NCI-H1930 (cell line): ENCODE results near the gene LYPD4.

Experiments used
- DNase-seq, 2 experiments: peaks; one replicate each; lab custom pipeline; 2025; lab: John Stamatoyannopoulos, UW

The LYPD4 gene

DNA sequence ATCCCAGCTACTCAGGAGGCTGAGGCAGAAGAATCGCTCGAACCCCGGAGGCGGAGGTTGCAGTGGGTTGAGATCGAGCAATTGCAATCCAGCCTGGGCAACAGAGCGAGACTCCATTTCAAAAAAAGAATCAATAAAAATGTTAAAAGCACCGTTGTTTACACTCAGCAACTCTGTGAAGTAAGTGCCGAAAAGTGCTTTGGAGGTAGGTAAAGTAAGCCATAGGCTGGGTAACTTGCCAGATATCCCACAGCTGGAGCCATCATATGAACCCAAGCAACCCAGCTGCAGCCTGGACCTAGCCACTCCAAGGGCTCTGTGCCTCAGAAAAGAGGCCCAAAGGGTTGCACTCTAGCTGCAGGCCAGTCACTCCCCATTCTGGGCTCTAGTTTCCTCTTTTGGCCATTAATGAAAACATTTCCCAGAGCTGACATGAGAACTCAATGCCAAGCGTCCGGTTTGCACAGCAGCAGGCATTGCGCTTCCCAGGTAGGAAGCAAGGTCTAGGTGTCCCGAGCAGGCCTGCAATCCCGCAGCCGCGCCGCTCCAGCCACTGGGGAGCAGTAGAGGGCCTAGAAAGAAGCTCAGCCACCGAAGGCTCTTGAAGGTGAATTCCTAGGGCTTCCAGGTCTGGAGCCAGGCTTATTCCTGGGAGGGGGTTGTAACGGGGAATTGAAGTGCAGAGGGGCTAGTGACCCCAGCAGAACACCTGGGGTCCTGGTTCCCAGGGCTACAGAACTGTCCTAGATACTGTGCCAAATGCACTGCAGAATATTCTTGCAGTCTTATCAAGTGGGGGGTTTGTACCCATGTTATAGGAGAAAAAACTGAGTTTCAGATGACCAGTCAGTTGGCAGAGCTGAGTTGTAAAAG, 28.5 kb upstream of the LYPD4 start:
- DNase-seq, result peak; percentile 79 to 82

DNA sequence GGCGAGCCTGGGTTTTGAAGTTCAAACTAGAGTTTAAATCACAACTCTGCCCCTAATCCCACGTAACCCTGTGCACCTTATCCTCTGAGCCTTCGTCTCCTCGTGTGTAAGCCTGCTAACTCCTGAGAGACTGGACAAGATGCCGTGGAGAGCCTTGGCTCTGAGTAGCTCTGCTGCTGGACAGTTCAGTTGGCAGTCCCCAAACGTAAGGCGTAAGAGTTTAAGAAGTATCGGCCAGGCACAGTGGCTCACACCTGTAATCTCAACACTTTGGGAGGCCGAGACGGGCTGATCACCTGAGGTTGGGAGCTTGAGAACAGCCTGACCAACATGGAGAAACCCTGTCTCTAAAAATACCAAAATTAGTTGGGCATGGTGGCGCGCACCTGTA, 27.9 kb upstream of the LYPD4 start:
- no peak for DNase-seq

DNA sequence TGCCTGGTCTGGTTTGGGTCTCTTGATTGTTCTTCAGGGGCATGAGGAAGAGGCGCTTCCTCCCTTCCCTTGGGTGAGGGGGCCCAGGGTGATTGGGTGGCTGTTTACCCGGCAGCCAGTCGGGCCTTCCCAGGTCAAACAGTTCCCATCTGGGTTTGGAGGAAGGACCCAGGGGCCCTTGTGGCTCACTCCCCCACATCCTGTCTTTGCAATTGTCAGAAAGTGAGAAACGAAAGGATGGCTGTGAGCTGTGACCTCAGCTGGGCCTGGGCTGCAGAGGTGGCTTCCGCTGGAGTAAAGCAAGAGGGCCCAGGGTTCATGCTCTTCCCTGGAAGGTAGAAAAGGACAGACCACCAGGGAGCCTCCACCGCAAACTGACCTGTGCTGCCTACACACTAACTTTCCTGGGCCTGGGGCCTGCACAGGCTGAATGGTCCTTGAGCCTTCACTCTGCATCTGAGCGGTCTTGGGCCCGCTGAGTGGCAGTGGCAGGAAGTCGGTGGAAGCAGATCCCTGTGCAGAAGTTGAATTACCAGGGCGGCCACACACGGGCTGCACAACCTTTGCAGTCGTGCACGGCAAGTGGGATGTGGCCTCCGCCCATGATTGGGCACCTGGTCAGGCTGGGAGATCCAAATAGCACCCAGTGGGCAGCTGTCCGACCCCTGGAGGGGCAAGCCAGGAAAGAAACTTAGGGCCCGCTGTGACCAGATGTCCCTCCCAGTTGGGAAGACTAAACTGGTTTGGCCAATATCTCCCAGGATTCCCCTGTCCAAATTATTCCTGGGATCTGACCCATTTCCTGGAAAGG, 27.3 kb upstream of the LYPD4 start:
- no peak for DNase-seq

DNA sequence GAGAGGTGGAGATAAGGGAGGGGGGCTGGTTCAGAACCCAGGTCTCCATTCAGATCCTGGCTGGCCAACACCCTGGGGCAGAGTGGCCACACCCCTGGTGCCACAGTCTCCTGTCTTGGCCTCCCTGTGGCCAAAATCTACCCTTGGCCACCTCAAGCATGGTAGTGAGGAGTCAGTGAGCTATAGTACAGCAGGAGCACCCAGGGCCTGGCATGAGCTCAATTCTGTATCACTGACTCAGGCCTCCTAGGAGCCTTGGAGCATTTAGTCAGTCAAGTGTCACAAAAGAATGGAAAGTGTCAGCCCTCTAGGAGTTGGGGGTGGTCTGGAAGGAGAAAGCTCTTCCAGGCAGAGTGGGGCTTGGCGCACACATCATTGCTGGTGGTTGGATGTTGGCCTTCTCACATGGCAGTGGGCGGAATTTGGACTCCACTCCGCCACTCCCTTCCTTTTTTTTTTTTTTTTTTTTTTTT, 26.0 kb upstream of the LYPD4 start:
- no peak for DNase-seq

DNA sequence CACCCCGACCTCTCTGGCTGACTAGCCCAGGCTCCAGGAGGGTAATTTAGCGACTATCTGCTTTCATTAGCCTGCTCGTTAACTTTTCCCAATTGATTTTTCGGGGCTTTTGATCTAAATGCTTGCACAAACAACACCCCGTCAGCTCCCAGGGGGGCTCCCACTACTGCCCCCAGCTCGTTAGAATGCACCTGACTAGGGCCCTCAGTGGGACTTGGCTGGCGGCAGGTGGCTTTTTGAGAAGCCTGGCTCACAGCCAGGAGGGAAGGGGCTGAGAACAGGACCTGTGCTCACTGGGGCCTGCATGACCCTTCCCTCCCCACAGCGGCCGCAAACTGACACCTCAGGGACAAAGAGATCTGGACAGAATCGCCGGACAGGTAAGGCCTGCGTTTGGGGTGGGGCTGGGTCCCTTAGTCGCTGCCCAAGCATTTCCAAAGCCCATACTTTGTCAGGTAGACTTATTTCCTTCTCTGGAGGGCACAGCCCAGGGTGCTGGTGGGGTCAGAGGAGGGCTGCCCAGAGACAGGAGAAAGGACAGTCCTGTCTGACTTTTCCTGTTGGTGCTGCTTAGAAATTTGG, 25.0 kb upstream of the LYPD4 start:
- no peak for DNase-seq

DNA sequence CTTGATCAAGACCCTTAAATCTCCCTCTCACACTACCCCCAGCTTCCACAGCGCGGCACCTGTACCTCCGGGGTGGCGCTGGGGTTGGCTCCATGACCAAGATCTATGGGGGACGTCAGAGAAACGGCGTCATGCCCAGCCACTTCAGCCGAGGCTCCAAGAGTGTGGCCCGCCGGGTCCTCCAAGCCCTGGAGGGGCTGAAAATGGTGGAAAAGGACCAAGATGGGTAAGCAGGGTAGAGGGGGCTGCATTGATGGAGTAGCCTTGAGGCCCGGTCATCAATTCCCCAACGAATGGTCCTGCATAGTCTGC, 24.5 kb upstream of the LYPD4 start:
- no peak for DNase-seq

DNA sequence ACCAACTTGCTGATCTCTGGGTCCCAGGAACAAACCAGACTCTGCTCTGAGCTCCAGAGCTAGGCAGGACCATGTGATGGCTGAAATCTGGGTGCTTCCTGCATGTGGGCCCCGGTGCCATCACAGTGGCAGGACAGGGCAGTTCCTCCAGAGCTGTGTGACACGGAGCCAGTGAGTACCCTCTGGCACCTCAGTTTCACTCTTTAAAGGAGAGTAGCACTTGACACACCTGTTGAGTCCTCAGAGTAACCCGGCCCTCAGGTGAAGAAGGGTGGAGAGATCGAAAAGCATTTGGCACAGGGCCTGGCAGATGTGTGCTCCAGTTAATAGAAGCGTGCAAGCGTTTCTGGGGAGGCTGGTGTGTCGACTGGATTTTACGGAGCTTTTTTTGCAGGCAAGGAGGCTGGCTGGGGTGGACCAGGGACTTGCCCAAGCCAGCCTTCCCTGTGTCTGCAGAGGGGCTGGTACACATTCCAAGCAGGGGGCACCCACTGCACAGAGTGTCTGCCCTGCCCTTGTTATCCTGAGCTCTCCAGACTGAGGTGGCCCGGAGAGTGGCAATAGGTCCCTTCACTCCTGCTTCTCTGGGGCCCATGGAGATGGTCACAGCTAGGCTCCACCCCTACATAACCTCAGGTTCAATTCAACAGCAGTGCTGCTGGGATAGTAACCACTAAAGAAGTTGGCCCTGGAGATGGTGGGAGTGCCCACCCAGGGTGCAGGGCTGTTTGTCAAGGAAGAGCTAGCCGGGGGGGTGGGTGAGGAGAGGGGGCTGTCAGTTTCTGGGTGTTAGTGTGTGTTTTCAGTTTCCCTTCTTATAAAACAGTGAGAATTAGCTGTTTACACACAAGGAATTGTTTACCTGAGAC, 23.9 kb upstream of the LYPD4 start:
- DNase-seq, result no peak

DNA sequence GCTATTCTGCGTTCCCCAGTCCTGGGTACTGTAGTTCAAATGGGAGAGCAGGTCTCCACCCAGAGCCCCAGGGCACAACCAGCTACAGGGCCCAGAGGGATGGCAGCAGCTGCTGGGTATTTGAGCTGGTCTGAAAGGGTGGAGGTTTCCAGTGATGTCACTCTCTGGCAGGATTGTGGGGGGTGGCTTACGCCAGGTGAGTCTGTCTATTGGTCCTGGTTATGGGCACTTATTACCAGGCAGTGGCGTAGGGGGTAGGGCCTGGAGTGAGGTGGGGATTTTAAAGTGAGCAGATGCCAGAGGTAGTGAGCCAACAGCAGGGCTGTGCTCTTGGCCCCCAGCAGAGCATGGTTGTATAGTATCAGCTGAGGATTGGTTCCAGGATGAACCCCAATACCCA, 21.8 kb upstream of the LYPD4 start:
- no peak for DNase-seq

DNA sequence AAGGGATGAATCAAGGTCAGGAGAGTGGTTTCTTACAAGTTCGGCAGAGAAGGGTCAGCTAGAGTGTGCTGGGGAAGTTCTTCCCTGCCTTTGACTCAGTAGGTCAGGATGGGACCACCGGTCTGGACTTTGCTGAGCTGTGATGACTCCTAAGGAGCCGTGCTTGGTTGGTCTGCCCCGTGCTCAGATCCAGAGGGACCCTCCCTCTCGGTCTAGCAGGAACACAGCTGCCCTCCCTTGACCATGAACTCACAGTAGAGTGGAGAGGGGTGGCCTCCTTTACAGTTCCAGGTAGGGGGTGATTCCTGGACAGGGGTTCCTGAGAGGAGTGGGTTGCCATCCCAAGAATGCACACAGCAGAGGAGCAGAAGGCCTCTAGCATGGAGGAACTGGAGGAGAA, 19.9 kb upstream of the LYPD4 start:
- DNase-seq, result no peak

DNA sequence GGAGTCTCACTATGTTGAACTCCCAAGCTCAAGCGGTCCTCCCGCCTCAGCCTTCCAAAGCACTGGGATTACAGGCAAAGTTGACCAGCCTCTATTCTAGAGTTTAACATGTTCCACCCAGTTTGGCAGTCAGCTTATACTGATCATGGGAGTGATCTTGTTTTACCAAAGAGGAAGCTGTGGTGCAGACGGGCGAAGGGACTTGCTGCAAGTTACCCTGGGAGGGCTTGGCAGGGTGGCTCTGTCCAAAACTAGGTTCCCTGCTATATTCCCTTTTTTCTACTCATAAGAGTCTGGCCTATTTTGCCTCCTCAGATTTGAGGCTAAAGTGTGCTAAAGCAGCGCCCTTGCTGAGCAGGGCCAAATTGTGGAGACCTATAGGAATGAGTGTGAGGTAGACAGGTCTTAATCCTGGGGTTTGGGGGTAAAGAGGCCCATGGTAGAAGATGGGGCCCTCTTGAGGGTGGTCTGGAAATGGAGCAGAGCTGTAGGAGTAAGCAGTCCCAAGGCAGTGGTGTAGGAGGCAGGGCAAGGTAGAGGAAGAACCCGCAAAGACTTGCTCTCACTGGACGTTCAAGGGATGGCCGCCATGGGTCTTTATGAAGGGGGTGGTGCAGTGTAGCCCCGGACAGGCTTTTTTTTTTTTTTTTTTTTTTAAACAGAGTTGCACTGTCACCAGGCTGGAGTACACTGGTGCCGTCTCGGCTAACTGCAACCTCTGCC, 18.9 kb upstream of the LYPD4 start:
- no peak for DNase-seq

DNA sequence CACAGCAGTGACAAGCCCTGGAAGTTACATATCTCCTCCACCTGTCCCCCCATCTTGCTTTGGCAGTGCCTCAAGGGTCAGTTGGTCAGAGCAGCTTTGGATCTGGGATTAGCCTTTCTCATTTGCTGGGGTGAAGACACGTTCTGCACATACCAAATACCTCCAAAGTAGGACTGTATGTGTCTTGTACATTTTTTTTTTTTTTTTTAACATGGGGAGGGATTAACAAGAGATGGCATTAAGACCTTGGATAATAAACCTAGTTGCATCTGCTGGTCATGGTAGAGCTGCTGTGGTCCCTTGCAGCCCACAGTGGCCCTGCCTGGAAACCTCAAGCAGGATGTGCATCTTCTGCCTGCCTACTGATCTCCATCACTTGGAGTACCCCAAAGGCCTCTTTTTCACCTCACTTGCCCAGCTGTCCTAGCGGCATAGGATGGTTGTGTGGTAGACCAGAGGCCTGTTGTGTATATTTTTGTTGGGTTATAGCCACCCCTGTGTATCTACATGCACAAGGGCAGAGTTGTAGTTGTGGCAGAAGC, 18.0 kb upstream of the LYPD4 start:
- no peak for DNase-seq

DNA sequence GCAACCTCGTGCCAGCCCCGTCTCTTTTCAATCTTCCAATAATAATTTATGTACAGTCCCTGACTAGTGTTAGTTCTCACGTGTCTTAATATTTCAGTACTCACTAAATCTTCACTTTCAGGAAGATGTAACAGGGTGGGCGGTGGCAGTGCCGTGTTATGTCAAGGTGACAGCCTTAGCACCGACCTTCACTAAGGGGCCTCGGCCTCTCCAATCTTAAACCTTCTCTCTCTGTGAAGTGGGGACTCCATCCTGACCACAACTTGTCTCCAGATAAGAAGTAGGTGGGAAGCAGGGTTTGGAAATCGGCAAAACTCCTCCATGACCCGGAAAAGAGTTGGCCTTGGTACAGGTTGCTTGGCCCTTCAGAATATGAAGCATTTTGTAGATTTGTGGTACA, 17.4 kb upstream of the LYPD4 start:
- no peak for DNase-seq

DNA sequence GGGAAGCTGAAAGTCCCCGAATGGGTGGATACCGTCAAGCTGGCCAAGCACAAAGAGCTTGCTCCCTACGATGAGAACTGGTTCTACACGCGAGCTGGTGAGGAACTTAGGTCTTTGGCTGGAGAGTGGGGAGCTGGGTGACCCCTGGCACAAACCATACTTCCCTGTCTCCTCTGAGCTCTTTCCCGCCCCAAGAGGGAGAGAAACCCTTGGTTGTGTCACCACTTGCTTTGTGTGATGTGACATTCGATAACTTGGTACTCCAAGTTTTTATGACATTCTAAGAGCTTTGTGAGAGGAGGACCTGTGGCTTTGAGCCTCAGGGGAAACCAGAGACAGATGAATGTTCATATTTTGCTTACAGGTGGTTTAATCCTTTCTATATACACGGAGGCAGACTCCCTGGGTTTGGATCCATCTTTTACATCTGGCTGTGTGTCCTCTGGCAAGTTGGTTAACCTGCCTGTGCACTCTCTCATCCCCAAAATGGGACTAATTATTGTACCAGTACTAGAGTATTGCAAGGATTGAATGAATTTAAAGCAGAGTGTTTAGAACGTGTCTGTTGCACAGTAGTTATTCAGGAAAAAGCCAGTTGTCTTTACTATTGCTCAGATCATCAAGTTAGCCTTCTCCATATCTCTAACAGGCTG, 16.8 kb upstream of the LYPD4 start:
- DNase-seq, result no peak

DNA sequence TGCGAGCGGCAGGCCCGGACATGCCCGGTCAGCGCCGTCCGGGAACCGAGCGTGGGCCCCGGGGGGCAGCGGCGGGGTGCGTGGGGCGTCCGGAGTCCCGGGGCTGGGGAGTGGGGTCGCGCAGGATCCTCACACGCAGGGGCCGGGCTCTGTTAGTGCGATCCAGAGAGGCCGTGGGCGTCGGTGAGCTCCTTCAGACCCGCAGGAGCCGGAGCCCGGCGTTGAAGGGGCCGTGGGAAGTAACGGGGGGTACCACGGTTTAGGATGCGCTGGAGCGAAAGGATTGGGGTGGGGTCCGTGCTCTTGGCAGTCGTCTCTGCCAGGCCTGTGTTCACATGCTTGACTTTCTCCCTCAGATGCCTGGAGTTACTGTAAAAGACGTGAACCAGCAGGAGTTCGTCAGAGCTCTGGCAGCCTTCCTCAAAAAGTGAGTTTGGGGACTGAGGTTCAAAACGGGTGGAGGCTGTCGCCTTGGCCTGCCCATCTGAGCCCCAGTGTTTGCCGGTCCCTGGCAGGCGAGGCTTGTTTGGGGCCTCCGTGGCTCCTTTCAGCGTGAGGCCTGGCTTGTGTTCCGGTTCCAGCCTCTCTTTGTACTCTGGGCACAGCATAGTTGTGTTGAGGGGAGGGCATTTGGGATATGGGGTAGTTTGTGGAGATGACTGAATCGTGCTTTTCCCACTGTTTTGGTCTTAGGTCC, 16.1 kb upstream of the LYPD4 start:
- DNase-seq, result no peak

DNA sequence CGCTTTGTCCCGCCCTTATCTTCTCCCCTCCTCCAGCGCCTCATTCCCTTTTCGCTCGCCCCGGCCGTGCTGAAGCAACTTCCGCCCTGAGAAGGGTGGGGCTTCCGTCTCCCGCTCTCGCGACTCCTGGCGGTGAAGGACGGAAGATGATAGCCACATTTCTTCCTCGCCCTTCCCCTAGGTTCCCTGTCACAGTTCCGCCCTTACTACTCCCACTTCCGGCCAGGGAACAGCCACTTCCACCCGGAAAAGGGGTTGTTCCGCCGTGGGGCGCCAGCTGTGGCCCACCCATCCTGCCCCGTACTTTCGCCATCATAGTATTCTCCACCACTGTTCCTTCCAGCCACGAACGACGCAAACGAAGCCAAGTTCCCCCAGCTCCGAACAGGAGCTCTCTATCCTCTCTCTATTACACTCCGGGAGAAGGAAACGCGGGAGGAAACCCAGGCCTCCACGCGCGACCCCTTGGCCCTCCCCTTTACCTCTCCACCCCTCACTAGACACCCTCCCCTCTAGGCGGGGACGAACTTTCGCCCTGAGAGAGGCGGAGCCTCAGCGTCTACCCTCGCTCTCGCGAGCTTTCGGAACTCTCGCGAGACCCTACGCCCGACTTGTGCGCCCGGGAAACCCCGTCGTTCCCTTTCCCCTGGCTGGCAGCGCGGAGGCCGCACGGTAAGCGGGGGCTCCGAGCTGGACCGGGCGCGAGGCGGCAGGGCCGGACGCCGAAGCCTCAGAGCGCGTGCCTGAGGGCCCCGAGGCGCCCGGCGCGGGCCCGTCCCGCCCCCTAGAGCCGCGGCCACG, 15.3 kb upstream of the LYPD4 start, which contains the start of gene RPS19:
Gene RPS19, plus strand, starts transcription at position 638 of the 801 bp plus-strand sequence. CDS start 520 bp downstream, outside the sequence.
- DNase-seq, result peak; percentile 99

DNA sequence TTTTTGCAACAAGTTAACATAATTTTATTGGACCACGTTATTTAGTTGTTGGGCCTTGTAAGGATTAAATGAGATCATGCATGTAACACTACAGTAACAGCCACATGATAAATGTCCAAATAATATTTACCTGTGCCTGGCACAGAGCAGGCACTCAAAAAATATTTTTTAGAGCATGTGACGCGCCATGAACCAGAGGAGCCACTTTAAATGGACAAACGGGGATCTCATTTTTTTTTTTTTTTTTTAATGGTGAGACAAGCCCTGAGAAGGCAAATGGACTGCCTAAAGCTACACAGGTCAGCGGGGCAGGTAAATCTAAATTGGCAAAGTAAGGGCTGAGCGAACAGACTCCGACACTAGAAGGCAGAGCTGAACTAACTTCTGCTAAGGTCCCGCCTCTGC, 14.7 kb upstream of the LYPD4 start:
- no peak for DNase-seq

DNA sequence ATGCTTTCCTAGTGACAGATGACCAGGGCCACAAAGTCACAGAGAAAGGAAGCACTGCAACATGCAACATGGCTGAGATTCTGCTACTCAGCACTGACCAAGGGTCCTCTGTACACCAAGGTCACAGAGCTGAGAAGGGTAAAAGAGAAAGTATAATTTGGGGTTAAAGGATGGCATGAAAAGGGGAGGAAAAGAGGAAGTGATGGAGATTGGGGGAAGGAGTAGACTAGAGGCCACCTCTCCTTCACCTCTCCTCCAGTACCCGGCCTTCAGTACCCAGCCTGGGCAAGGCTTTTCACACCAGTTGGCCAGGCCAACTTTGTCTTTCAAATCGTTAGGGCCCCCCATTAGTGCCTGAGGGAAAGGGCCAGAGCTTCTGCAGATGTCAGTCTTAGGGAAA, 9.3 kb upstream of the LYPD4 start:
- no peak for DNase-seq

DNA sequence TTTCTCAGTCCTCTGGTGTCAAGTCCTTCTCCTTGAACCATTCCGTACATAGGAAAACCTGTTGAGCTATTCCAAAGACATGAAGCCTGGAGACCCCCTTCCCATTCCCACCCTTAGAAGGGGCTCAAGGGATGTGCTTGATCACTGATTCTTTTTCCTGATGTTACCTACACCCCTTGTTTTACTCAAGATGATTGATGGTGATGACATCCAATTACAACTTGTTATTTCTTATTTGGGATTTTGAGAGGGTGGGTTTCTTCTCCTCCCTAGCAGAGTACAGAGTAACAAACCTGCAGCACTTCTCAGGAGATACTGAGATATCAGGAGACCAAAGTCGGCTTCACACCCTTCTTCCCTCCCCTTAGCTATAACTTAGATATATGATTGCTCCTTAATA, 8.9 kb upstream of the LYPD4 start:
- DNase-seq, result no peak

DNA sequence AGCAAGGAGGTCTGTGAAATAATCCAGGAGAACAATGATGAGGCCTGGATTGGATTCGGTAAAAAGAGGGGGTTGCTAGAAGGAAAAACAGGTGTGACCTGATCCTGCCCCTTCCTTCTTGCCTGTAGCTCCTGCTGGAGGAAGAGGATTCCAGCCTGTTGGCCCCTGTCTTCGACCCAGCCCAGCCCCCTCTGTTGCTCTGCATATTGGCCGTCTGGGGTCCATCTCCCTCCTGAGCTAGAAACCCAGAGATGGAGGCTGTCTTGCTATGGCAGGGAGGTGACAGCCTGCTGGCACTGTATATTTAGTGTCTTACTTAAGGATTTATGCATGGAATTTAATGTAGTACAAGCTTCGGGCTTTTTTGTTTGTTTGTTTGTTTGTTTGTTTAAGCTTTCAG, 7.0 kb upstream of the LYPD4 start:
- no peak for DNase-seq
